Glomerular endothelial cell (primary cell): ENCODE measurements around the gene PDE2A. TPM values are rescaled to one million over a fixed set of nuclear protein-coding genes. Genes with fewer than 3 reads are reported as not detected.

ENCODE experiments used
- DNase-seq: peaks from one replicate; pipeline ENCODE4 v3.0.0-alpha.2; 2011; ENCODE audit warnings: low read depth, low spot score; ENCODE audit errors: extremely low read depth
- total RNA-seq: library from RNA; depleted of rRNA; stranded (reverse); fragments of >200 nt; gene quantifications from 2 replicates; pipeline ENCODE4 v1.2.3, GENCODE V29; 2015

The PDE2A gene
- total RNA-seq, 1 donor from 2014 or later: 81.2 TPM

DNA sequence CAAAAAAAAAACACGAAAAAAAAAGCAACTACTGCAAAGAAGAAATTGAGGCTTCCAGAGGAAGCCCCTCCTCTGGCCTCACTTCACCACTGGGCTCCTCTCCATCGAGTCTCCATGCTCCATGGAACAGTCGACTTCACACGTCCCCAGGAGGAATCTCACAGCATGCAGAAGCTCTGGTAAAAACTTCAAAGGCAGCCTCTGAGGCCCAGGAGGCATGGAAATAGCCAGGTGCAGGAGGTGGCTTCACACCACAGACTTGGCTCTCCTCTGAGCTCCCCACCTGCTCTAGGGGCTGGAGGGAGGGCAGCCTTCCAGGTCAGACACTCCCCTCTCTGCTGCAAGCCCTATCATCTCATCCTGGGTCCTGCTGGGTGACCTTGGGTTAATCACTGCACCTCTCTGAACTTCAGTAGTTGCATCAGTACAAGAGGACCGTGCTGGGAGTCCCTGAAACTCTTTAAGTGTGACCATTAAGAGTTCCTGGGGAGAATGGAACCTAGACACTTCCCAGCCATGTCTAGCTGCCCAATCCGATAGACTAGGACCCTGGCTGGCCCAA lies 8.2 kb downstream of the PDE2A start:
- no peak for DNase-seq

DNA sequence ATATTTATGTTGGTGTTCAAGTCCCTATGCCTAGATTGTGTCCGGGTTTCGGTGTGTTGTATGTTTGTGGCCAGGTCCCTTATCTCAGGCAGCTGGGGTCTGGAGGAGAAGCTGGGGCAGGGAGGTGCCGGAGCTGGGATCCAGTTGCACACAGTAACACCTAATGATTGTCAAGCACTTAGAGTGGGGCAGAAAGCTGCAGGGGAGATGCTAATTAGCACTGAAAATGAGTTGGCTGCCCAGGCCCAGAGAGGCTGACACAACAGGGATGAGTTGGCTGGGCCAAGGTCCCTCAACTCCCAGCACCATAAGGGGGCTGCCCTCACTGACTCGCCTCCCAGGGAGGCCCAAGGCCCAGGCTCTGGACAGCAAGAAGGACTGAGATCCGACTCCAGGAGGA lies 12.2 kb downstream of the PDE2A start:
- no peak for DNase-seq

DNA sequence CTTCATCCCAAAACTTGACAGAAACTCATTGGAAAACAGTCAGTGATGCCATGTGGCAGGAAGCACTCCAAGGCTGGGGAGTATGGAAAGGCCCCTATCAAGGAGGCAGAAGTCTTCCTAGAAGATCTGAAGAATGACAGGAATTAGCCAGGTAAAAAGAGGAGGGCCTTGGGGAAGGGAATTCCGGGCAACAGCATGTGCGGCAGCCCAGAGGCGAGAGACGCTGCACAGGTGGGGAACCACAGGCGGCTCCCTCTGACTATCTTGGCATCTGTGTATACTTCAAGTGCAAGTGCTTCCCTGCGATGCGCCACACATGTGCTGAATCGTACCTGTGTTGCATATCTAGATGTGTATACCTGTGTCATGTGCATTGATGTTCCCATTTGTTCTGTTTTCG lies 12.7 kb downstream of the PDE2A start:
- no peak for DNase-seq

DNA sequence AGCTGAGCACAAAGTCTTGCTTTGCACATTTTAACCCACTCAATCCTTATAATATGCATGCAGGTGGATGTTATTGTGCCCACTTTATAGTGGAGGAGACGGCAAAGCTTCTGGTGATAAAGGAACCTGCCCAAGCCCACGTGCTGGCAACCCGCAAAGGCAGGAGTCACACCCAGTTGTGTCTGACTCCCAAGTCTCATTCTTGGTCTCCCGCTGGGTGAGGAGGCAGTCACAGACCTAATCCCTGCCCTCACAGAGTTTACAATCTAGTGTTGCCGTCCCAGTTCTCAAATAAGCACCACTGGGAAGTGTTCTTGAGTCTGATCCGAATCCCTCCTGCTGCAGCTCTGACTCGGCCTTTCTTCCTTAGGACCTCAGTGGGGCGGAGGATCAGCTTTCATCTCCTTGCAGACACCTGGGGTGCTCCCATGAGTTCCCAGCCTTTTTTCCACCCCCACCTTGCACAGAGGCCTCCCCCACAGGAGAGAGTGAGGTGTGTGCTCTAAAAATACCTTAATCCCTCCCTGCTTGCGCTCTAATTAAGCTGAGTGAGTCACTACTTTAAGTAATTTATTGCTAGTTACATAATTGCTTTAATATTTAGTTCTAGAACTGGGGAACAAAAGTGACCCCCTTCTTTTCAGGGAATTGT lies 15.1 kb downstream of the PDE2A start:
- DNase-seq: no peak

DNA sequence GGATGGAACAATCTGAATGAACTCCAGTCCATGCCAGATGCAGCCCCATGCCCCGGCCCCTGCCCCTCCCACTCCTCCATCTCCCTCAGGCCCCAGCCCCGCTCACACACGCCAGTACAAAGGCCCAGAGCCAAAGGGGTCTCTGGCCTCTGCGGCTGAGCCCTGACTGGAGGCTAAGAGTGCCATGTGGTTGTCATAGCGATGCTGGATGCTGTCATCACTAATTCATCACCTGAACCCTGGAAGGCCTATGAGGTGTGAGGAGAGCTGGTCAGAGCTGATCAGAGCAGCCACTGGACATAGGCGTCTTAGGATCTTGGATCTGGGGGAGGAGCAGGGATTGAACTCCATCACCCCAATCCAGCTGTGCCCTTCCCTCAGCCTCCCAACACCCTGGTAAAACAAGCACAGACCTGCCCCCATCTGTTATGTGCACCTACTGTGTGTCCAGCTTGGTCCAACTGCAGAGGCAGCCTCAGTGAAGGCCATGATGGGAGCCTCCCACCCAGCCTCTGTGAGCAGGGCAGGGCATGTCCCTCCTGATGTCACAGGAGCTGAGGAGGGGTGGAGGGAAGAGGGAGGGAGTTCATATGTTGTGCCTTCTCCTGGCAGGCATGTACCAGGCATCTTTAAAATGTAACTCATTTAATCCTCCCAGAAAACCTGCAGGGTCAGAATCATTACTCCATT lies 16.7 kb downstream of the PDE2A start:
- no peak for DNase-seq

DNA sequence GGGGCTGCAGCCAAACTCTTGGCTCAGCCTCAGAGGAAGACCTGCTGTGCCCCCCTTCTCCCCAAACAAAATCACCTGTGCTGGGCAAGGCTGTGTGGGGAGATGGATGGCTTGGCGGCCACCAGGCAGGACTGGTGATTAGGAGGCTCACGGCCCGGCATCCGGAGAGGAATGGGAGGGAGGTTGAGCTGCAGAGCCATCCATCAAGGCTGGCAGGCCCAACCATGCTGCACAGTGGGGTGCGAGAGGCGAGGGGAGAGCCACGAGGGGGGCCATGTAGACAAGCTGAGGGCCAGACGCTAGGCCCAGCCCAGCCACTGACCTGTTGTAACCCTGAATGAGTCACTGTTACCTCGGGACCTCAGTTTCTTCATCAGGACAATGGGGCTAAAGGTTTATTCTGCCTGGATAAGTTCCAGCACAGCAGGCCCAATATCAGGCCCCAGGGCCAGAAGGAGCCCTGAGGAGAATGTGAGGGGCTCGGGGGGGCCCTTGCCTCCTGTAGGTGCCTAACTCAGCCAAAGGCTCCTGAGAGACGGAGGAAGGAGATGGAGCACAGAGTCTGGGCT lies 18.2 kb downstream of the PDE2A start:
- DNase-seq: no peak

DNA sequence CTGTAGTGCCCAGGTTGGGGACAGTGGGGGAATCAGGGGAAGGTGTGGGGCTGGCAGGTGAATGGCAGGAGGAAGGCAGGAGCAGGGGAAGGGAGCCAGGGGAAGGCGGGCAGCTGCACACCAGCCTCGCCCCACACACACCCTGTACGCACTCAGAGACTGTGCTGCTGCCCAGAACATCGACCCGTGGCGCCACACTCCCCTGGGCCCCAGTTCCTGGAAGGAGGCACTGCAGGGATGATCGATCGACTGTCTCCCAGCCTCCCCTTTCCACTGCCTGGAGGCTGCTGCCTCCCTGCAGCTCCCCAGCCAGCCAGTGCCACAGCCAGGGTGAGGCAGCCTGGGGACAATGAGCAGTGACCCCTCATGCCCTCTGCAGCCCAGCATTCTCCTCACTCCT lies 19.2 kb downstream of the PDE2A start:
- no peak for DNase-seq

DNA sequence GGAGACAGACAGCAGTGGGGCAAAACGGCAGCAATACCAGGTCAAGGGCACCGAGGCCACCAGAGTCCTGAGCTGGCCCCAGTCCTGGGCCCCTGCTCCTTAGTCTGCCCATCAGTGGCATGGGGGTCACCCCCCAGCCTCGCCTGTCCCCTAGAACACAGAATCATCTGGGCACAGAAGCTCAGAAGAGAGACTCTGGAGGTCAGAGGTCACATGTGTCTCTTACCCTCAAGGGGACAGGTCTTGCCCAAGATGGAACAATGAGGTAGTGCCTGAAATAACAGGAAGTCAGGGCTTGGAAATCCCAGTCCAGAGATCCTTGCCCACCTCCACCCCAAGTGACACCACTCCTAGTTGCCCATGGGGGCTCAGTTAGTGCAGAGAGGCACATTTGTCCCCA lies 20.6 kb downstream of the PDE2A start:
- no peak for DNase-seq

DNA sequence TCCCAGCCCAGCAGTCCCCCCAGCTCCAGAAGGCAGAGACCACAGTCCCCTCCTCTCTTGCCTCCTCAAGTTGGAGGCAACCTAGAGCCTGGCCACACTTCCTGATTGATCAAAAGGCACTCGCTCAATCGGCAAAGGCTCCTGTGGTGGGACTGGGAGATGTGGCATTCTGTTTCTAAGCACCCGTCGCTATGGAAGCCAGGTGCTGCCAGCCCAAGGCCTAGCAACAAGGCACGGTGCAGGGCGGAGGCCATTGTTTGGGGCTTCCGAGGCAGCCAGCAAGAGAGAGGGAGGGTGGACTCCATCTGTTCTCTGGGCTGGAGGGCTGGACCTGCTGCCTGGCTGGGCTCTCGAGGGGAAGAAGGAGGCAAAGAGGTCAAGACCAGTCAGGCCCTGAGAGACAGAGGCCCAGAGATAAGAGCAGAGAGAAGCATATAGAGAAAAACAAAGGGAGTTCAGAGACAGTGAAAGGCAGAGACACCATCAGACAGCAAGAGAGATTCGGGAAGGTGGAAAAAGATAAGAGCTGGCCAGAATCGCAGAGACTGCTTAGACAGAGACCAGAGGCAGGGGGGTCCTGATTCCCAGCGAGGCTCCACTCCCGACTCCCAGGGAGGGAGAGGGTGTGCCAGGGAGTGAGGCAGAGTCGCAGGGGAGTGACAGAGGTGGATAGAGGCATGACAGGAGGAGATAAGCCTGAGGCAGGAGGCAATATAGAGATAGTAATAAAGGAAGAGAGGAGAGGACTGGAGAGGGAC lies 21.2 kb downstream of the PDE2A start:
- DNase-seq: no peak

DNA sequence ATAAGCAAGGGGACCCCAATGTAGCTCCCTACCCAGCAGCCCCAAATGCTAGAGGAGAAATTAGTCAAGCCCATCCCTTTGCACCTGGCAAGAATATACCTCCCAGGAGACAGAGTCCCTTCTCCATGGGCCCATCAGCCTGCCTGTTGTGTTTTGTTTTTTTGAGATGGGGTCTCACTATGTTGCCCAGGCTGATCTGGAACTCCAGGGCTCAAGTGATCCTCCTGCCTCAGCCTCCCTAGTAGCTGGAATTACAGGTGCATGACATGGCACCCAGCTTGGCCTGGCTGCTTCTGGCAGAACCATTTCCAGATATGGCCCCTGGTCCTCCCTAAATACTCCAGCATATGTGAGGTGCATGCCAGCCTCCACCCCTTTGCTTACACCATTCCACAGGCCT lies 22.1 kb downstream of the PDE2A start:
- DNase-seq: no peak

DNA sequence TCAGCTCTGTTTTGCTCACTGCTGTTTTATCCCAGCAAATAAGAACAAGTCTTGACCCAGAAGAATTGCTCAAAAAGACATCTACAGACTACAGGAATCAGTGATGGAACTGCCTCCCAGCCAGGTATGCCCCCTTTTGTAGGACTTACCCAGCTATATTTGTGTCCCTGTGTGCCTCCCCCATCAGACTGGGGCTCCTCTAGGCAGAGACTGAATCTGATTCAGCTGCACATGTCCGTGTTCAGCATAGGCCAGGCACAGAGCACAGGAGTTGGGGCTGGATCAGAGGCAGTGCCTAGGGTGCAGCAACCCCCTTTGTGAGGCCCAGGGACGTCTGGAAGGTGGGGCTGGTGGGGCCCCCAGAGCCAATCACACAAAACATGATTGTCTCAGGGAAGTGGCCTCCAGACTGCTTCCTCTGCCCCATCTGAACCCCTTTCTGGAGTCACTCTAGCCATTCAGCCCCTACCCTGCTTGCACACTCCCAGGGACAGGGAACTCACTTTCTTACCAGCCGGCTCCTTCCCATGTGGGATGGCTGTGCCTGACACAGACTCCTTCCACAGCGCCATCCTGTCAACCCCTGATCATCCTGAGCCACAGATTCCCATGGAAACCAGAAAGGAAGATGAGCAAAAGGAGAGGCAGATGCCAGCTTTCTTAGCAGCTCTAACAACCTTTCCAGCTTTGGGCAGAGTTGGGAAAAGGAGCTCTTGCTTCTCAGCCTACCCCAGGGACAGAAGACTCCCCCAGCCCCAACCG lies 24.8 kb downstream of the PDE2A start:
- no peak for DNase-seq

DNA sequence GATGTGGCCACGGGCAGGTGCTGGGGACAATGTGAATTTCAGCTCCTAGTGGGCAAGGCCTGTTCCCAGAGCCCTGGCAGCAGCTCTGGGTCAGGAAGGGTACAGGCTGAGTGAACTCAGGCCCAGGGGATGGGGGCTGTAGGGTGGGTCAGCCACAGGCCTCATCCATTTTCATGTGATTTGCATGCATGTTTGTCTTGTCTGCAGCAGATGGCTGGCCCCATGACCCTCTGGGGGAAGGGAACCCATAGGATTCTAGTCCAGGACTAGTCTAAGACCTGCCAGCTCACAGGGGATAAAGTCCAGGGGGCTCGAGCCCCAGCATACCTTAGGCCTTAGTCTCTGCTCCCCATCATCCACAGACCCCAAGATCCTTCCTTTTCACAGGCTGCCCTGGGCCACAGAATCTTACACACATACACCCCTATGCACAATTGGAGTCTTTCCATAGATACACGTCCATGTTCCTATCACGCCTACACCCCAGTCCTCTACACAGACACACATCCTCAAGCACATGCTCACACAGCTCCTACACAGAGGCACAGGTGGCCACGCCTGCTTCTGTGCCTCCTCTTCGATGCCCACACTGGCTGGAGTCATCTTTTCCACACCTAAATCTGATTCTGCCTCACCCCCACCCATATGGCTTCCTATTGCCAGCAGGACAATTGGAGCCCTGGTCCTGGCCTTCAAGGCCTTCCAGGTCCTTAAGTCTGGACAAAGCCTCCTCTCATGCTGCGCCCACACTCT lies 25.7 kb downstream of the PDE2A start:
- no peak for DNase-seq

DNA sequence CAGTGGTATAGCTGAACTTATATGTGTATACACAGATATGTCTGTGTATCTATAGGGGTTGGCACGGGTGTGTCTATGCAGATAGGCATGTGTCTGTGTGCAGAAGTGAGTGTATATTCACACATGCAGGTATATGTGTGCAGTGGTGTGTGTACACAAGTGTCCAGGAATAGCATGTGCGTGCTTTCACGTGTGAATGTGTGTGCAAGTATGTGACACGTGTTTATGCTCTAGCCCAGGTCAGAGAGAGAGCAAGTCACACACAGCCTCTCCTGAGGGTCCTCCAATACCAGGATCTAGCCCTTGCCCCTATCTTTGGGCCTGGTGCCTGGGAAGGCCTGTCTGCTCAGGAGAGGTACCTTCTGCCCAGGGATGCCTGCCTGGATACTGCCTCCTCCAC lies 26.3 kb downstream of the PDE2A start:
- no peak for DNase-seq

DNA sequence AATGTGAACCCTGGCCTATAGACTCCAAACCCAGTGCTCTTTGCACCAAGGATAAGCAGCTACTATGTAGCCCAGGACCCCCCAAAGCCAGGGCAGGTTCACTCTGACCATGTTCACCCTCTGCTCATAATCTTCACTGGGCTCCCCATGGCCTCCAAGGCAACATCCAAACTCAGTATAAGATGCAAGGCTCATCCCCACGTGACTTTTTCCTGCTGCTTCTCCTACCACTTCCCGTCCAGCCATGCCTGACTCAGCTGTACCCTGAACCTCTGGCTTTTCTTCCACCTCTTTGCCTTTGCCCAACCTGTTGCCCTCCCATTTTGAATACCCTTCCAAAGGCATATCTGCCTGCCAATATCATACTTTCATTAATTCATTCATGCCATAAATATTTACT lies 27.8 kb downstream of the PDE2A start:
- no peak for DNase-seq

DNA sequence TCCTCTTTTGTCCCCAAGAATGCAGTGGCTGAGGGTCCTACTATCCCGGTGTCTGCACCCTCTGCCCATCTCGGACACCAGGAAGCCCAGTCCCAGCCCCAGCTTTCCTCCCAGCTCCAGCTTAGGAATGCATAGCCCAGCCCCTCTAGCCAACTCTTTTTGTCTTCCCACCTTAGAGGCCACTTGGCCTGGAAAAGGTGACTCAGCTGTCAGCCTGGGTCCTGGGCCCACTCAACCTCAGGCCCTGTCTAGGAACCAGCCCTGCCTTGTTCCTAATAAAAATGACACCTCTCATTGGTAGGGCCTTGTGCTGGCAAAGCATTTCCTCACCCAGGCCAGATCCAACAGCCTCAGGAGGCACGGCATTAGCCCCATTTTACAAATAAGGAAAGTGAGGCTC lies 28.2 kb downstream of the PDE2A start:
- DNase-seq: no peak

DNA sequence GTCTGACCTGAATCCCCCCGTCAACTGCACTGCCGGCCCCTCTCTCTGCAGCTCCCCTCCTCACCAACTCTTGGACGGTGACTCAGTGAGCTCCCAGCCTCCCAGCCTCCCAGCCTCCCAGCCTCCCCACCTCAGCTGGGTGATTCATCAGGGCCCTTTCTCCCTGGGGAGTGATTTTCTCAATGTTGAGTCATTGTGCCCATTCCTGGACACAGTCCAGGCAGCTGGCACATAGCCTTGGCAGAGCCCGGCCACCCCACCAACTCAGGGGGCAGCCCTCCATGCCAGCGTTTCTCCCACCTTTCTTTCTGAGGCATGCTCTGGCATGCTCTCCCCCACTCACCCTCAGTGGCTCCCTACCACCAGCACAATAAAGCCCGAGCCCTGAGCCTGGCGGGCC lies 30.7 kb downstream of the PDE2A start:
- DNase-seq: no peak

DNA sequence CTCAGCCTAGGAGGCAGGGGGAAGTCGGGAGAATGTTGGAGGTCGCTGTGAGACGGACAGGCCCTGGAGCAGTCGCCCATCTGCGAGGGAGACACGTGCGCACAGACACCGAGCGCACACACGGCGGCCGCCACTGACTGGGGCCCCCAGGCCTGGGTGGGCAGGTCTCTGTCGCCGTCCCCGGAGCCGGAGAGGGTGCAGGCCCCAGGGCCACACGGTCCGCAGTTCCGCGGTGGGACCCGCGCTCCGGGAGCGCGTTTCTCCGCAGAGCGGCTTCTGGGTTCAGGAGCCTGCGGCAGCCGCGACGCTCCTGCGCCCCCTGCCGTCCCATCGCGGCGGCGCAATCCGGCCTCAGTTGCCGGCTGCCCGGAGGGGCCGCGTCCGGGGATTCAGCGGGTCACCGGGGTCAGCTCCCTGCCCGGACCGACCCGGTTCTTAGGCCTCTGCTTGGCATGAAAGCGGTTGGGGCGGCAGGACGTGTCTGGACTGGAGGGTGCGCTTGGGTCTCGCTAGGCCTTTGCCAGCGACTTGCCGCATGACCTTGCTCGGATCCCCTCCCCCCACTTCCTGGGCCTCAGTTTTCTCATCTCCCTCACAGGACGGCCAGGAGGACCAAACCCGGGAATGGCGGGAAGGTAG lies 31.2 kb downstream of the PDE2A start:
- no peak for DNase-seq

DNA sequence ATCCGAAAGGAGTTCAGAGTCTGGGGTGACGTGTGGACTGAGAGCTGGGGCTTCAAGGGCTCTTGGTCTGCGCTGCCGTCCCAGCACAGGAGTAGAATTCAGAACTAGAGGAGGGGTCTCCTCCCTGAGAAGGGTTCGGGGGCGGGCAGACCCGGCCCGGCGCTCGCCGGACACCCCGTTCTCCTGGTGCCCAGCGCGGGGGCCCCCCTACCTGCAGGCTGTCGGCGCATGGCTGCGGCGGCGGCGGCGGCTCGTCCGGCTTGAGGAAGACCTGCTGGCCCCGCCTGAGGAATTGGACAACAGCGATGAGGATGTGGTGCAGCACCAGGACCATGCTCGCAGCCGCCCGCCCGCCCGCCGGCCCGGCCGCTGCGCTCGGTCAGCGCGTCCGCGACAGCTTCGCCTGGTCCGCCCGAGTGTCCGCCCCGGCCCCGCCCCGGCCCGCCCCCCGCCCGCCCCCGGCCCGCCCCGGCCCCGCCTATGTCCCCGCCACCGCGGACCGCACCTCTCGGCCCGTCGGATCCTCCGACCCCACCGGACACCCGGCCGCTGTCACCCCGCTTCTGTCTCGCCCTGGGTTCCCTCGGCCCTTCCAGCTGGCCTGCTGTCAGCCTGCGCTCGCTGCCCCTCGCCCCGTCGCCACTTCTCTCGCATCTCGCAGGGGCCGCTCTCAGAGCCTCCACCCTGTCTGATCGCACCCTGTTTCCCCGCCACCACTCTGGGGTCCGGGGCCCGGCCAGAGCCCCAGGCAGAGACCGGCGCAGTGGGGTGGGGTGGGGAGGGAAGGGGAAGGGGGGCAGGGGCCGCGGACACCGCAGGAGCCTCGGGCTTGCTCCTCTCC lies 32.0 kb downstream of the PDE2A start:
- no peak for DNase-seq
